ENCODE measurements around the gene CD4.

GRCh38 chr12:6770600-6770999 is 18.7 kb upstream of the CD4 start:
- TF ChIP-seq CTCF (IDR thresholded peaks at IDR 0.05) (no peak), POLR2A (IDR thresholded peaks at IDR 0.05) (no peak)
